Islet of Langerhans (tissue), 1 donor: ENCODE measurements around the gene FMN1.

Experiments
- FAIRE-seq: peaks from one replicate; lab custom pipeline; 2011; peaks lifted over from hg19 to GRCh38; lab: Jason Lieb, UNC

The FMN1 gene

GRCh38 chr15:32922541-32922940, 272.0 kb downstream of the FMN1 start:
- FAIRE-seq, result no peak

DNA sequence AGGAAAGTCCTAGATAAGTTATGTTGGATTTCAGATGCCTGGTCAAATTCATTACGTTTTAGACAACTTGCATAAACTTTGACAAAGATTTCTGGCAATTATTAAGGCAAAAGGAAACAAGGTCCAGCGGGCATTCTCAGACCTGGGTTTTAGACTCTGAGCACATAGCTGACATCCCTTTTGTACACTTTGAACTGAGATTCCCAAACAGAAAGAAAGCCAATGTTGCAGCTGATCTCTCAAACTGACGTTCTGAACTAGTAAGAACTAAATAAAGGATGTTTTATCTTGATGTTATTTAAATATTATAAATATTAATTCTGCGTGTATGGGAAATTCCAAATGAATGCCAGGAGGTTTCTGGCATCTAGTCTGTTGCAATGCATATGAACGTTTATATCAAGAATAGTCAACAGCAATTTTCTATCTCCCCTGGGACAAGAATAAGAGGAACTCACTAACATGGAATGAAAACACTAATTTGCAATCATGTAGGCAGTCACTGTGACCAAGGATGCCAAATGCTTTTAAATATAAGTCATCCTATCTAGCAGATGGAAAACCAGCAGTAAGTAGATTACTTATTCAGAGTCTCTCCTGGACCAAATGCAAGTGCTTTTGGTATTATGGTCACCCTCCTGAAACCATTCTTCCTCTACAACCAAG, 274.6 kb downstream of the FMN1 start:
- FAIRE-seq, result no peak

DNA sequence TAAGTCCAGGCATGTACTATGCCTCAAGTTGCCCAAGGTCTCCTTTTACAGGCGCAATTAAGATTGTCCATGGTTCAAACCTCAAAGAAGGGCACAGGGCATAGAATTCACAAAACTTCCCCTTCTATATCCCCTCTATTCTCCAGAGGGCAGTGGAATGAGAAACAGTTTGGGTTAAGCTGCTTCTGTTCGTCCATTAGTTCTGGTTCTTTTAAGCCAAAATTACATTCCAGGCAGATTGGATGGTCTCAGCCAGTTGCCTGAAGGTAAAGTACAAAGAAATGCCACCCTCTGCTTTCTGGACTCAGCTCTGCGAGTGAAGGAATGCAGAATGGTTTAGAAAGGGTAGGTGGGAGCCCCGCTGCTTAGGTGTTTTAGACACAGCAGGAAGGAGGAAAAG, 276.0 kb downstream of the FMN1 start:
- FAIRE-seq, result no peak

DNA sequence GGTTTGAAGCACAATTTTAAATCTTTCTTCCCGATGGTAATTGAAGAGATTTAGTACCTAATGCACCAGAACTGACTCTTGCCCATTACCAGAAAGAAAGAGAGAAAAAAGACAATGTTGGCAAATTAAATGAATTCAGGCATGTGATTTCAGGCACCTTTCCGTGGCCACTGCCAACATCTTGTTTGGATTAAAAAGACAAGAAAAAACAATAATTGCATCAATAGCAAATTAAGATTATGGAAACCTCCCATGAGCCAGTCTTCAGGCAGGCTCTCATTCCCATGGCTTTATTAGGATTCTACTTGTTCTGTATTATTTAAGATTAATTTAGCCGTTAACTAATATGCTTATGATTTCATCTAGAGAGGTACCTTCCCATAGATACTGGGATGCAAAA, 283.7 kb downstream of the FMN1 start:
- no peak for FAIRE-seq

- FAIRE-seq, result no peak
These were observed 285.1 kb downstream of the FMN1 start for GRCh38 chr15:32909431-32909830.

- no peak for FAIRE-seq
These were observed 285.6 kb downstream of the FMN1 start for GRCh38 chr15:32908872-32909271.

GRCh38 chr15:32908135-32908801, 286.2 kb downstream of the FMN1 start:
- FAIRE-seq, result no peak

DNA sequence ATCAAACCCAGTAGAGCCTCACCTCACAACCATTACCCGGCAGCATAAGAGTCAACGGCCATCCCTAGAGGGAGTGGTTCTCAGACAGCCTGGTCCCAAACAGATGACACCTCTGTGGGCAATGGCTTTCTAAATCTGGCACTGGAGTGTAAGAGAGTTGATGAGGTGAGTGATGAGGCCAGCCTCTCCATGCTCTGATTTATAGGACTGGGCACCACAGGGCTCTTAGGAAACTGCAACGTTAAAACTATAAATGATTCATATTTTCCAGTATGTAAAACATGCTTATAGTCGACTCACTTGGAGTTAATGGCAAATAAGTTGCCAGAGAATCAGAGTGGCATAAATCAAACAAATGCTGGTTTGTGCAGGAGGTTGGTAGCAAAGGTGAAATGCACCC, 289.0 kb downstream of the FMN1 start:
- no peak for FAIRE-seq

DNA sequence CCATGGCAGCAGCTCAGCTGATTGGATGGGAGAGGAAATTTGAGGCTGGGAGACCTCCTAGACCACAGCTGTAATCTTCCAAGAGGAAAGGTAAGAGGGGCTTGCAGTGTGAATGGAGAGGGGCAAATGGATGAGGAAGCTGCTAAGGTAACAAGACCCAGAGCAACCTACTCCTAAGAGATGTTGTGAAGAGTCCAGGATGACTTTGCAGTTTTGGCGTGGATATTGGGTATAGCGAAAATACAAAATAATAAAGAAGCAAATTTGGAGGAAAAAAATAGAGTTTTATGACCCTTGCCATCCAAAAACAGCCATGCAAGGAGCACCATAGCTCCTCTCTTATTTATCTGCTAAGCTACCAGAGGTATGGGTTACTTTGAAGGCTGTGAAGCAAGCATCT, 290.1 kb downstream of the FMN1 start:
- FAIRE-seq, result no peak

DNA sequence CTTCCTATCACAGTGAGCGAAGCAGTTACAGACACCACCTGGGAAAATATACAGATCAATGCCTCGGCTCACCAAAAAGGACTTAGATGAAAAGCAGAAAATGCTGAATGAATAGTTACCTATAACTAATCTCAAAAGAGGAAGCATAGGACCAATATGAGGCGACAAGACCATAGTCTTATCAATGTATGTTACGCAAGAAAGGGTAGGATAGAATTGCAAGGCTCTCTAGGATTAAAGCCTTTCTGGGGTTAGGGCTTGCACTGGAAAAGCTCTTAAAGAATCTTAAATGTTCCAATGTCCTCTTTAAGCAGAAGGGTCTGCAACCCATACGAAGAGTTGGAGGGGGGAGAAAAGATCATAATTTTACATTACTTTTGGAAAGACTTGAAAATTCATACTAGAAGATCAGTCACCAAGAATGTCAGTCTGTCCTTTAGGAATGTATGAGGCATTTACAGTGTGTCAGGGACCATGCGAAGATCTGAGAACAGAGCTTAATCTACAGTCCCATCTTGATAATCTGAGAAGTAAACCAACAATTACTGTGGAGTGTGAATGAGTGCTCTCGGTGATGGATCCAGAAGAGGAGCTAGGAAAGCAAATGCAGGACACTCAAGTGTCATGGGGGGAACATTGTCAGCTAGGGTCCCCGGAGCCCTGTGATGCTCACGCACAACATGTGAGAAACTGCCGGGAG, 290.8 kb downstream of the FMN1 start:
- FAIRE-seq, result no peak

GRCh38 chr15:32901995-32902394, 292.5 kb downstream of the FMN1 start:
- FAIRE-seq, result no peak

DNA sequence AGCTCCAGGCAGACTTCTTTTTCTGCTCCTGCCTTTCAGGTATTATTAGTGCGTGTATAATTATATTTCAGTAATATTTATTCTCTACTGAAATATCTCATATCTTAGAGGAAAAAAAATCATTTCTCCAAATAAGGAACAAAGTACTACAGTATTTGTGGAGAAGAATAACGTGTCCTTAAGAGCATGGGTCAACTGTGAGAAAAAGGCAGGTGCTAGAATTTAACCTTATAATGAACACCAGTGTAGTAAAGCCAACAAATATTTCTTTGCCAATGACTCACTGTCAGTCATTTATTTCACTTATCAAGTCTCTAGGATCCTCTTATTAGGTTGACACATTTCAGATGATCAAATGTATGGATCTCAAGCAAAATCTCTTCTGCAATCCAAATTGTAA, 293.3 kb downstream of the FMN1 start:
- no peak for FAIRE-seq

- no peak for FAIRE-seq
These were observed 295.4 kb downstream of the FMN1 start for GRCh38 chr15:32899126-32899596.

DNA sequence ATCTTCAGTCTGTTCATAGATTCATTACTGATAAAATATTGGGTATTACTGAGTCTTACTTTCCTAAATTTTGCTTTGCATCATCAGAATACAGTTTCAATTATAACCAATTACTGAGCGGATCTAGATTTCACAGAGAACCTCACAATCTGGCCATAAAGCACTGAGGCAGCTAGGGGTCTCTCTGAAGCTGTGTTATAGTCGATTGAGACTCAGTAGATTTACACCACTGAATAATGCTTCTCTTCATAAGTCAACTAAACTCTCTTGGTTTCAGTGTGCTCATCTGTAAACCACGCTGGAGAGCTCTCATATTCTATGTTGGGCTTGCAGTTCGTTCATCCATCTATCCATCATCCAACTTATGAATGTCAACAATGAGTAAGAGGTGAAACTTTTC, 296.1 kb downstream of the FMN1 start:
- FAIRE-seq, result no peak

GRCh38 chr15:32893421-32893820, 301.1 kb downstream of the FMN1 start:
- no peak for FAIRE-seq

- no peak for FAIRE-seq
These were observed 305.3 kb downstream of the FMN1 start for GRCh38 chr15:32889214-32889613.

DNA sequence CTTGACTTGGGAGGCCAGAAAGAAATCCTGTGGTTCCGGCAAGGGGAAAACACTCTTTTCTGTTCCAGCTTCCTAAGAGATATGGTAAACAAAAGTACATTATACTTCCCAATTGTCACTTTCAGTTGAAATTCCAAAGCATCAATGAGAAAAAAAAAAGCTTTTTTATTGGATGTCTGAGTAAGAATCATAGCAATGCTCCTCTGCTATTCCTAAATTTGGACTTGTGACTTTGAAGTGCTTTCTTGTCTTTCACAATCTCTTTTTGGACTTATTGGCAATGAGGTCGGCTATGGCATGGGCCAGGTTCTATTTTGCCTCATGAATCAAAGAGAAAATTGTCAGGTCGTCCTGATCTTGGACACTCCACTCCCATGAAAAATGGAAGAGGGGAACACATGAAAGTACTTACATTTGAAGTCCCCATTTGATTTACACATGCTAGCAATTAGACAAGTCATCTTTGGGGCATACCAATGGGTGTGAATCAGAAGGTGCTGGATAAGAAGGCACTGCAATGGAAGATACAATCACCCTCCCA, 306.2 kb downstream of the FMN1 start:
- FAIRE-seq, result no peak

DNA sequence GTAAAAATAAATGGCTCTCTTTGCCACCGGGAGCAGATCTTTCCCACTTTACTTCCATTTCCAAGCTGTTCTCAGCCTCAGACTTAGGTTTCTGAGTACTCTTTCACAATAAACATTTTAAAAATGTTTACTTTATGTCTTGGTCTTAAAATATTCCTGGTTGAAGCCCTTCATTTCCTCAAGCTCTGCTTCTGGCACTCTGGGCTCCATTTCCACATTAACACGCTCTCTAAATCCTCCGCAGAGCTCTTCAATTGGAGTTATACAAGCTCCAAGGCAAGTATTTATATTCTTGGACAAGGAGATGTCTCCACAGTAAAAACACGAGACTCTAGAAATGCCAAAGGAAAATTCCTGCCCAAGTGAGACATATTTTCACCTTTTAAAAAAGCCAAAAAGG, 307.4 kb downstream of the FMN1 start:
- no peak for FAIRE-seq

GRCh38 chr15:32886459-32886858, 308.1 kb downstream of the FMN1 start:
- no peak for FAIRE-seq

DNA sequence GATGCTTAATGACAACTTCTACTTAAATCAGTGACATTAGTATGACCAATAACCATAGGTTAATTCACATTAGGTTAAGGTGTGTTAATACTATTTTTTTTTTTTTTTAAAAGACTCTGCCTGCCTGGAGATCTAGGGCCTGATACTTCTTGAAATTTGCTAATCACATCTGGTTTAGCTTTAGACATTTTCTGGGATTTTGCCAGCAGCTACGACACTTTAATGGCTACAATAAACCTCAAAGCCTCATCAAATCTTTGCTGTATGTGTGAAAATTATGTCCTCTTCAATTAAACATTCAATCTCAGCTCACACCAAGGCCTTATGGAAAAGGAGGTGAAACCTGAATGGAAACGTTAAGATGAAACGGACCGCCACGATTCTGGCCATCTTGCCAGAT, 308.8 kb downstream of the FMN1 start:
- peak; percentile 41 for FAIRE-seq

GRCh38 chr15:32884146-32884545, 310.4 kb downstream of the FMN1 start:
- FAIRE-seq, result no peak

GRCh38 chr15:32882955-32883354, 311.6 kb downstream of the FMN1 start:
- FAIRE-seq, result no peak

GRCh38 chr15:32881528-32881927, 313.0 kb downstream of the FMN1 start:
- no peak for FAIRE-seq
